IPS-20b (cell line): ENCODE measurements around the gene SPACA5.
"Not testable (repeated sequence)": the region's sequence is repeated elsewhere in the genome, so short reads cannot be mapped to it uniquely, and the experiment has no call there.

Source experiments
- H3K27ac ChIP-seq: one replicate; pipeline ENCODE4 v1.5.1; 2013; ENCODE audit warnings: low read length
- H3K27me3 ChIP-seq: 2 replicates; pipeline ENCODE4 v1.6.1; 2013; ENCODE audit warnings: mild to moderate bottlenecking, low read length, inconsistent platforms; ENCODE audit not compliant: insufficient read depth
- H3K36me3 ChIP-seq: 2 replicates; pipeline ENCODE4 v1.6.1; 2013; ENCODE audit warnings: low read depth, mild to moderate bottlenecking, inconsistent platforms, low read length, moderate library complexity; ENCODE audit not compliant: insufficient read depth
- H3K4me1 ChIP-seq: 2 replicates; pipeline ENCODE4 v1.6.1; 2013; ENCODE audit warnings: mild to moderate bottlenecking, control low read depth, inconsistent platforms, low read length, moderate library complexity; ENCODE audit not compliant: insufficient read depth
- H3K4me3 ChIP-seq: 2 replicates; pipeline ENCODE4 v1.5.1; 2013; ENCODE audit warnings: mild to moderate bottlenecking, low read length, inconsistent platforms
- H3K9ac ChIP-seq: 2 replicates; pipeline ENCODE4 v1.6.1; 2013; ENCODE audit warnings: low read depth, mild to moderate bottlenecking, inconsistent platforms, low read length, moderate library complexity
- H3K9me3 ChIP-seq: 2 replicates; pipeline ENCODE4 v1.6.1; 2013; ENCODE audit warnings: mild to moderate bottlenecking, low read depth, low read length, inconsistent platforms; ENCODE audit not compliant: insufficient read depth

SPACA5 gene

GRCh38 chrX:48001260-48001659 lies 5.5 kb upstream of the SPACA5 start:
- Histone ChIP-seq H3K27ac (no peak overlapping the region), H3K9ac (no peak overlapping the region), H3K4me1 (no peaks in the 10 kb centered on the region), H3K9me3 (no peaks in the 10 kb centered on the region), H3K4me3 (no peak overlapping the region), H3K36me3 (peaks cover 15% of the 10 kb centered on the region; the same call in 1 of the 2 replicates), H3K27me3 (no peaks in the 10 kb centered on the region)

- no peaks in the 10 kb centered on the region for H3K27me3 ChIP-seq
- H3K36me3 ChIP-seq = peaks cover 12% of the 10 kb centered on the region; the same call in 1 of the 2 replicates
- no peak overlapping the region for H3K27ac ChIP-seq
- H3K4me1 ChIP-seq = no peaks in the 10 kb centered on the region
- H3K9ac ChIP-seq = no peak overlapping the region
- H3K4me3 ChIP-seq = no peak overlapping the region
- H3K9me3 ChIP-seq = no peaks in the 10 kb centered on the region
Measured at GRCh38 chrX:48002319-48002718, 4.5 kb upstream of the SPACA5 start.

GRCh38 chrX:48002929-48003328 lies 3.9 kb upstream of the SPACA5 start:
- H3K9ac ChIP-seq = peak overlapping the region; percentile 90; the same call in 1 of the 2 replicates
- H3K4me3 ChIP-seq = peak overlapping the region; percentile 91
- H3K9me3 ChIP-seq = no peaks in the 10 kb centered on the region
- peaks cover 12% of the 10 kb centered on the region; the same call in 1 of the 2 replicates for H3K36me3 ChIP-seq
- no peak overlapping the region for H3K27ac ChIP-seq
- no peaks in the 10 kb centered on the region for H3K27me3 ChIP-seq
- no peaks in the 10 kb centered on the region for H3K4me1 ChIP-seq

- Histone ChIP-seq H3K27me3 (no peaks in the 10 kb centered on the region), H3K9me3 (no peaks in the 10 kb centered on the region), H3K4me3 (peak overlapping the region; percentile 91), H3K36me3 (peaks cover 12% of the 10 kb centered on the region; the same call in 1 of the 2 replicates), H3K27ac (no peak overlapping the region), H3K9ac (peak overlapping the region; percentile 90; the same call in 1 of the 2 replicates), H3K4me1 (no peaks in the 10 kb centered on the region)
Measured at GRCh38 chrX:48003367-48003757, 3.4 kb upstream of the SPACA5 start.

GRCh38 chrX:48003758-48004457 lies 2.9 kb upstream of the SPACA5 start, which contains the start of gene ZNF182:
Gene ZNF182 (minus strand): TSS chrX:48003989. CDS start chrX:48002609, 1,380 bp downstream.
- H3K4me3 ChIP-seq = peak within 1 kb of the TSS; percentile 91
- H3K27me3 ChIP-seq = no peaks in the 10 kb centered on the region
- peak within 1 kb of the TSS; percentile 90; the same call in 1 of the 2 replicates for H3K9ac ChIP-seq
- H3K9me3 ChIP-seq = no peaks in the 10 kb centered on the region
- no peak within 1 kb of the TSS for H3K27ac ChIP-seq
- H3K36me3 ChIP-seq = peaks cover 12% of the 10 kb centered on the region; the same call in 1 of the 2 replicates
- no peaks in the 10 kb centered on the region for H3K4me1 ChIP-seq

DNA sequence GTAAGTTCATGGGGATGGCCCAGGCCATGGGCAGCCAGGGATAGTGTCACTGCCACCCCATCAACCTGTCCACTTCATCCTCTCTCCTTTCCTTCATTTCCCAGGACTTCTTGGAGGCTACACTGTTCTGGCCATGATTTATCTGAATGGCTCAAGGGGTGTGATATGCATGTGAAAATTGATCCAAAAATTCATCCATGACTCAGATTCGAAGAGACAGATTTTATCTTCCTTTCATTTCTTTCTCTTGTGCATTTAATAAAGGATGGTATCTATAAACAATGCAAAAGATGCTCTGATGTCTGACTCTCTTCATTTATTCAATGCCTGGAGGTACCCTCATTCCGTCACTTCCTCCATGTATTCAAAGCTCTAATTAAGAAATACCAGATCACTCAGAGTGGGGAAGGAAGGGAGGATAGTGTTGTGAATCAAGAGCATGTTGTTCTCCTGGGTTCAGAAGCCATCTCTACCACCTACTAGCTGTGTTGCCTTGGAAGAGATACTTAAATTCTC lies 2.7 kb downstream of the SPACA5 start:
- H3K9ac ChIP-seq, H3K36me3 ChIP-seq, H3K4me3 ChIP-seq, H3K27ac ChIP-seq, H3K4me1 ChIP-seq, H3K9me3 ChIP-seq, H3K27me3 ChIP-seq: not testable (repeated sequence)

DNA sequence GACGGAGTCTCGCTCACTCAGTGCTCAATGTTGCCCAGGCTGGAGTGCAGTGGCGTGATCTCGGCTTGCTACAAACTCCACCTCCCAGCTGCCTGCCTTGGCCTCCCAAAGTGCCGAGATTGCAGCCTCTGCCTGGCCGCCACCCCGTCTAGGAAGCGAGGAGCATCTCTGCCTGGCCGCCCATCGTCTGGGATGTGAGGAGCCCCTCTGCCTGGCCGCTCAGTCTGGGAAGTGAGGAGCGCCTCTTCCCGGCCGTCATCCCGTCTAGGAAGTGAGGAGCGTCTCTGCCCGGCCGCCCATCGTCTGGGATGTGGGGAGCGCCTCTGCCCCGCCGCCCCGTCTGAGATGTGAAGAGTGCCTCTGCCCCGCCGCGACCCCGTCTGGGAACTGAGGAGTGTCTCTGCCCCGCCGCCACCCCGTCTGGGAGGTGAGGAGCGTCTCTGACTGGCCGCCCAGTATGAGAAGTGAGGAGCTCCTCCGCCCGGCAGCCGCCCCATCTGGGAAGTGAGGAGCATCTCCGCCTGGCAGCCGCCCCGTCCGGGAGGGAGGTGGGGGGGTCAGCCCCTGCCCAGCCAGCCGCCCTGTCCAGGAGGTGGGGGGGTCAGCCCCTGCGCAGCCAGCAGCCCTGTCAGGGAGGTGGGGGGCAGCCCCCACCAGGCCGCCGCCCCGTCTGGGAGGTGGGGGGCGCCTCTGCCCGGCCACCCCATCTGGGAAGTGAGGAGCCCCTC lies 10.0 kb downstream of the SPACA5 start:
- H3K27me3 ChIP-seq, H3K36me3 ChIP-seq, H3K27ac ChIP-seq, H3K9me3 ChIP-seq, H3K4me3 ChIP-seq, H3K9ac ChIP-seq, H3K4me1 ChIP-seq: not testable (repeated sequence)

GRCh38 chrX:48019892-48020291 lies 13.1 kb downstream of the SPACA5 start:
- not testable (repeated sequence) for H3K27ac ChIP-seq, H3K4me1 ChIP-seq, H3K4me3 ChIP-seq, H3K27me3 ChIP-seq, H3K36me3 ChIP-seq, H3K9ac ChIP-seq, H3K9me3 ChIP-seq

DNA sequence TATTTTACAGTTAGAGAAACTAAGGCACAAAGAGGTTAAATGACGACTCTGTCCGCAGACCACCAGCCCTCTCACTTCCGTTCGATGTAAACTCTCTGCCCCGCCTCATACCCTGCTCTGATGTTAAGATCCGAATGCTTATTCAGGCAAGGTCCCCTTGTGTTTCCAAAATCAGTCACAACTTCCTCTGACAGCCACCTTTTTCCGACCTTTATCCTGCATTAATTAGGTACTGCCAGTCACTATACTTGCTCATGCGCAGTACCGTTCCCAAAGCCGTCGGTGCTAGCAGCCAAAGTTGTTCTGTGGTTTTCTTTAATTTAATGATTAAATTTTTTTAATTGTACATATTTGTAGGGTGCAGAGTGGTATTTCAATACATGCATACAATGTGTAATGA lies 13.7 kb downstream of the SPACA5 start:
- H3K4me1 ChIP-seq, H3K36me3 ChIP-seq, H3K9me3 ChIP-seq, H3K27ac ChIP-seq, H3K27me3 ChIP-seq: not testable (repeated sequence)
- Histone ChIP-seq H3K9ac (peak overlapping the region; percentile 100; the same call in 1 of the 2 replicates), H3K4me3 (peak overlapping the region; percentile 96)

- H3K4me1 ChIP-seq = no peaks in the 10 kb centered on the region
- peak overlapping the region; percentile 100 for H3K9ac ChIP-seq
- peak overlapping the region; percentile 96 for H3K4me3 ChIP-seq
Measured at GRCh38 chrX:48021026-48021900, 14.5 kb downstream of the SPACA5 start.

GRCh38 chrX:48022100-48022499 lies 15.3 kb downstream of the SPACA5 start:
- H3K36me3 ChIP-seq = no peaks in the 10 kb centered on the region
- H3K9me3 ChIP-seq = no peaks in the 10 kb centered on the region
- peak overlapping the region; percentile 96; the same call in 1 of the 2 replicates for H3K4me3 ChIP-seq
- no peak overlapping the region; the same call in 1 of the 2 replicates for H3K9ac ChIP-seq
- H3K27ac ChIP-seq = no peak overlapping the region
- no peaks in the 10 kb centered on the region for H3K4me1 ChIP-seq
- H3K27me3 ChIP-seq = no peaks in the 10 kb centered on the region

More at GRCh38 chrX:48021026-48021900, 14.5 kb downstream of the SPACA5 start:
- Histone ChIP-seq H3K36me3 (no peaks in the 10 kb centered on the region), H3K9me3 (no peaks in the 10 kb centered on the region), H3K27ac (peak overlapping the region; percentile 98), H3K27me3 (no peaks in the 10 kb centered on the region)
